GM12878 (cell line): ENCODE measurements around the gene TMEM263. TPM values are rescaled to one million over a fixed set of nuclear protein-coding genes. Genes with fewer than 3 reads are reported as not detected.

Experiments used
- ATAC-seq: fragments of 200-7000 bp; cut with Tn5 transposase; 3 replicates; pipeline ENCODE4 v1.9.1; 2020; ENCODE audit warnings: mild to moderate bottlenecking, moderate library complexity
- BruUV-seq: library from RNA; stranded (reverse); fragments of 400-500 nt; replicated peaks from 2 replicates; lab custom pipeline; 2021; lab: Mats Ljungman, UMichigan
- CTCF ChIA-PET: fragments of 300-600 bp; sonication (Branson Sonifier 250); formaldehyde crosslinking; extraction: SDS; loops from one replicate; lab custom pipeline; 2021; ENCODE audit warnings: inconsistent platforms; lab: Yijun Ruan, JAX
- POLR2A ChIA-PET: fragments of 350-600 bp; formaldehyde crosslinking; extraction: SDS; loops from one replicate; lab custom pipeline; 2021; ENCODE audit warnings: inconsistent platforms; lab: Charles Lee
- RAD21 ChIA-PET: fragments of 300-600 bp; sonication (Branson Sonifier 250); formaldehyde crosslinking; loops from one replicate; lab custom pipeline; 2023; ENCODE audit warnings: antibody characterized with exemption; ENCODE audit not compliant: unreplicated experiment; lab: Charles Lee
- SMC1A ChIA-PET: fragments of 300-600 bp; sonication (Branson Sonifier 250); formaldehyde crosslinking; loops from one replicate; lab custom pipeline; 2023; ENCODE audit not compliant: unreplicated experiment, uncharacterized antibody; lab: Charles Lee
- DNase-seq: peaks from one replicate; pipeline ENCODE4 v3.0.0-alpha.2; 2011; ENCODE audit warnings: low read depth, low spot score
- FAIRE-seq: peaks from 3 replicates; lab custom pipeline; 2011; peaks lifted over from hg19 to GRCh38; lab: Jason Lieb, UNC
- H2AFZ ChIP-seq: 2 replicates; pipeline ENCODE4 v1.6.0; 2011; ENCODE audit warnings: low read depth, low read length, control low read depth; ENCODE audit not compliant: control insufficient read depth
- H3K27ac ChIP-seq: 2 replicates; pipeline ENCODE4 v1.5.1; 2011; ENCODE audit warnings: control low read depth; ENCODE audit not compliant: control insufficient read depth, insufficient read depth
- H3K27me3 ChIP-seq, 2 experiments: replicated peaks in 1 of 2; 2 replicates each; pipeline versions ENCODE4 v1.6.0 to v1.6.1; 2011; ENCODE audit warnings: low read length in 1 of 2; ENCODE audit not compliant: control insufficient read depth in 2 of 2, insufficient read depth in 2 of 2
- H3K36me3 ChIP-seq, 2 experiments: 2 replicates each; pipeline ENCODE4 v1.5.1; 2011; ENCODE audit warnings: low read length in 1 of 2; ENCODE audit not compliant: control insufficient read depth in 2 of 2, insufficient read depth in 2 of 2
- H3K4me1 ChIP-seq: 2 replicates; pipeline ENCODE4 v1.6.1; 2011; ENCODE audit warnings: mild to moderate bottlenecking, low read length, moderate library complexity, mixed read lengths; ENCODE audit not compliant: control insufficient read depth, insufficient read depth
- H3K4me2 ChIP-seq: 2 replicates; pipeline ENCODE4 v1.6.0; 2011; ENCODE audit warnings: control low read depth; ENCODE audit not compliant: control insufficient read depth, insufficient read depth
- H3K4me3 ChIP-seq: fragments of 200-600 bp; sonication (generic); 2 replicates; pipeline ENCODE4 v1.5.1; 2016
- H3K79me2 ChIP-seq: 2 replicates; pipeline ENCODE4 v1.6.0; 2011; ENCODE audit warnings: low read length; ENCODE audit not compliant: control insufficient read depth, insufficient read depth
- H3K9ac ChIP-seq: 2 replicates; pipeline ENCODE4 v1.8.0; 2011; ENCODE audit warnings: low read length, control low read depth, mixed read lengths; ENCODE audit not compliant: control insufficient read depth, insufficient read depth
- H3K9me3 ChIP-seq: replicated peaks from 3 replicates; pipeline ENCODE4 v1.5.1; 2011; ENCODE audit warnings: mild to moderate bottlenecking, low read length; ENCODE audit not compliant: control insufficient read depth, insufficient read depth
- H4K20me1 ChIP-seq: 2 replicates; pipeline ENCODE4 v1.6.0; 2011; ENCODE audit not compliant: control insufficient read depth, insufficient read depth
- BCL3 ChIP-seq: IDR thresholded peaks from 2 replicates; pipeline ENCODE4 v1.6.1; 2011; ENCODE audit warnings: borderline replicate concordance, low read depth, mild to moderate bottlenecking, moderate library complexity, low read length; ENCODE audit not compliant: insufficient read depth, poor library complexity, severe bottlenecking
- CBX3 ChIP-seq: fragments of 200-600 bp; sonication (generic); IDR thresholded peaks from 2 replicates; pipeline ENCODE4 v1.6.1; 2016; ENCODE audit warnings: low read depth, borderline replicate concordance
- CEBPB ChIP-seq, 2 experiments: fragments of 150-350 bp in 1 of 2; IDR thresholded peaks; 2 replicates each; pipeline ENCODE4 v1.6.1; 2012 to 2014; ENCODE audit warnings: low read depth in 2 of 2, low read length in 2 of 2, borderline replicate concordance in 1 of 2, inconsistent platforms in 1 of 2
- EED ChIP-seq: sonication (generic); IDR thresholded peaks from 2 replicates; pipeline ENCODE4 v1.6.1; 2016; ENCODE audit warnings: antibody characterized with exemption, low read depth
- EP300 ChIP-seq, 2 experiments: fragments of 150-350 bp in 1 of 2; IDR thresholded peaks; 2 replicates each; pipeline ENCODE4 v1.6.1; 2011 to 2012; ENCODE audit warnings: low read depth in 2 of 2, low read length in 2 of 2, borderline replicate concordance in 1 of 2, improper control_type of control experiment in 1 of 2, inconsistent platforms in 1 of 2; ENCODE audit not compliant: control insufficient read depth in 1 of 2
- FOS ChIP-seq: IDR thresholded peaks from 3 replicates; pipeline ENCODE4 v1.6.1; 2011; ENCODE audit warnings: borderline replicate concordance; ENCODE audit not compliant: insufficient read length; ENCODE audit errors: extremely low read depth
- IKZF1 ChIP-seq: fragments of 450-650 bp; conservative IDR thresholded peaks from 2 replicates; pipeline ENCODE4 v1.6.1; 2017; ENCODE audit warnings: antibody characterized with exemption, mild to moderate bottlenecking
- MAX ChIP-seq: IDR thresholded peaks from 2 replicates; pipeline ENCODE4 v1.6.1; 2012; ENCODE audit warnings: low read depth, low read length, improper control_type of control experiment
- MXI1 ChIP-seq: fragments of 150-350 bp; IDR thresholded peaks from 2 replicates; pipeline ENCODE4 v1.6.1; 2011; ENCODE audit warnings: low read depth, mild to moderate bottlenecking, inconsistent platforms, low read length, improper control_type of control experiment
- NFYA ChIP-seq: IDR thresholded peaks from 2 replicates; pipeline ENCODE4 v1.6.1; 2011; ENCODE audit warnings: low read depth, mild to moderate bottlenecking, low read length, improper control_type of control experiment, borderline replicate concordance
- RBBP5 ChIP-seq: fragments of 200-600 bp; sonication (generic); conservative IDR thresholded peaks from 2 replicates; pipeline ENCODE4 v1.6.1; 2016
- RELA ChIP-seq: fragments of 450-650 bp; IDR thresholded peaks from 2 replicates; pipeline ENCODE4 v1.8.0; 2014; ENCODE audit warnings: borderline replicate concordance; ENCODE audit not compliant: partially characterized antibody
- SKIL ChIP-seq: fragments of 450-650 bp; IDR thresholded peaks from 2 replicates; pipeline ENCODE4 v1.6.1; 2017; ENCODE audit warnings: mild to moderate bottlenecking, low read depth, inconsistent platforms; ENCODE audit not compliant: poor library complexity, severe bottlenecking
- SREBF1 ChIP-seq: IDR thresholded peaks from 2 replicates; pipeline ENCODE4 v1.6.1; 2012; ENCODE audit warnings: mild to moderate bottlenecking, low read length
- SREBF2 ChIP-seq: IDR thresholded peaks from 2 replicates; pipeline ENCODE4 v1.6.1; 2012; ENCODE audit warnings: mild to moderate bottlenecking, low read length
- STAT3 ChIP-seq: IDR thresholded peaks from 2 replicates; pipeline ENCODE4 v1.6.1; 2011; ENCODE audit warnings: low read depth, low read length, improper control_type of control experiment
- TARDBP ChIP-seq: IDR thresholded peaks from 2 replicates; pipeline ENCODE4 v1.6.1; 2016; ENCODE audit warnings: borderline replicate concordance
- ZNF24 ChIP-seq: fragments of 450-650 bp; IDR thresholded peaks from 2 replicates; pipeline ENCODE4 v1.6.1; 2017; ENCODE audit warnings: antibody characterized with exemption, mild to moderate bottlenecking
- WGBS: methylation state at CpG from one replicate; pipeline ENCODE4 v1.1.6; 2016; ENCODE audit warnings: low lambda C conversion rate; ENCODE audit not compliant: insufficient replicate concordance, insufficient coverage; ENCODE audit errors: missing lambda C conversion rate; 5-methylcytosine and 5-hydroxymethylcytosine counted together
- in situ Hi-C: fragments of 300-500 bp; cut with MboI; formaldehyde crosslinking; loops from 9 replicates; pipeline ENCODE4 v1.14.3; 2018; ENCODE audit warnings: mixed read lengths
- intact Hi-C: fragments of 100-400 bp; cut with micrococcal nuclease; formaldehyde crosslinking; loops from one replicate; pipeline ENCODE4 v1.14.2; 2022; ENCODE audit not compliant: unreplicated experiment
- polyA plus RNA-seq, 11 experiments: library from polyadenylated mRNA; depleted of rRNA in 4 of 11; unstranded in 6 of 11; stranded (reverse) in 5 of 11; fragments of >200 nt; fragmentation: Nextera tagmentation in 4 of 11; fragmentation: Illumina TruSeq in 1 of 11; extraction: Ambion mirVana in 4 of 11; extraction: Trizol in 1 of 11; gene quantifications; 1 replicate in 1 of 11; 2 replicates in 10 of 11; pipeline versions ENCODE4 v1.2.1 to v1.2.3, GENCODE V29; 2011 to 2016; ENCODE audit warnings: inconsistent platforms in 2 of 11, missing spikeins in 2 of 11, low read depth in 1 of 11
- total RNA-seq, 4 experiments: library from RNA; depleted of rRNA in 3 of 4; stranded (reverse); fragments of >200 nt in 3 of 4; fragmentation: Illumina TruSeq in 1 of 4; extraction: Trizol in 1 of 4; gene quantifications; 2 replicates each; pipeline versions ENCODE4 v1.2.1 to v1.2.3, GENCODE V29; 2013 to 2021

The TMEM263 gene
- total and polyA plus RNA-seq, 10 of the 15 experiments (the other 5 are each of a cell fraction or from before 2014, with no cell fraction given), result 15.4 to 41.3 (median 27.6) TPM

- TF ChIP-seq SKIL, result no peak
- no peak for TF ChIP-seq TARDBP
- TF ChIP-seq FOS, result no peak
- no peak for TF ChIP-seq NFYA
- no peak for TF ChIP-seq IKZF1
- no peak for TF ChIP-seq CBX3
- TF ChIP-seq CEBPB (IDR thresholded peaks at IDR 0.05; ENCODE audit: borderline replicate concordance in 1 of 2, low read depth in 2 of 2, low read length in 2 of 2), result no peak
Measured at GRCh38 chr12:106908561-106908960, 47.1 kb upstream of the TMEM263 start (continued).

- Histone ChIP-seq H4K20me1 (no peaks in the 10 kb centered on the region), H3K27me3 (no peaks in the 10 kb centered on the region; a peak in 1 of 4 replicates), H3K4me1 (peaks cover 28% of the 10 kb centered on the region), H3K79me2 (no peaks in the 10 kb centered on the region), H3K4me2 (peak overlapping the region; percentile 79), H3K4me3 (0 out of 2 replicates have a peak overlapping the region, but pooled peaks have one; percentile 3), H3K9me3 (no peaks in the 10 kb centered on the region; the same call in 1 of the 3 replicates), H3K36me3 (no peaks in the 10 kb centered on the region), H3K27ac (peak overlapping the region; percentile 42; the same call in 1 of the 2 replicates), H2AFZ (no peak overlapping the region), H3K9ac (no peak overlapping the region)
- DNase-seq, result peak; percentile 84
- ChIA-PET SMC1A (interaction anchor here (0.7 to 2.4 kb wide), 6 partner anchors 9 to 194 kb away, joined by 3 to 14 read pairs (median 4); no protein-coding TSS in a partner anchor), POLR2A (interaction anchor here (0.7 to 1.5 kb wide), 2 partner anchors 155 to 553 kb away, joined by 3 read pairs; no protein-coding TSS in a partner anchor), RAD21 (interaction anchor here (1.0 to 1.6 kb wide), 4 partner anchors 17 to 81 kb away, joined by 3 to 5 read pairs (median 3); no protein-coding TSS in a partner anchor), CTCF (interaction anchor here (0.6 to 10.8 kb wide), 10 partner anchors 9 to 649 kb away, joined by 3 to 102 read pairs (median 3); no protein-coding TSS in a partner anchor)
- in situ Hi-C loops, result no loop called here
- intact Hi-C loops, result loop anchor here (2.0 to 10.0 kb wide), 2 partner anchors 77 to 685 kb away; partner anchors contain the start of gene MTERF2
- 86% methylated on average over 1 of the region's 1 CpG for WGBS
- FAIRE-seq, result peak; percentile 96
- ATAC-seq, result peak; percentile 81
- no TSS peak for BruUV-seq
- TF ChIP-seq RBBP5, result no peak
- TF ChIP-seq SREBF2, result no peak
- TF ChIP-seq STAT3, result peak; percentile 91; the same call in 1 of the 2 replicates
- TF ChIP-seq BCL3, result peak; percentile 11
- no peak for TF ChIP-seq RELA
- no peak for TF ChIP-seq MXI1
- TF ChIP-seq EP300 (IDR thresholded peaks at IDR 0.05; ENCODE audit: borderline replicate concordance in 1 of 2, control insufficient read depth in 1 of 2, low read depth in 2 of 2, low read length in 2 of 2), result peak; percentile 66 to 93
- 0 out of 2 replicates have a peak, but pooled peaks have one; percentile 36 for TF ChIP-seq SREBF1
- TF ChIP-seq MAX, result no peak
- TF ChIP-seq EED, result peak; percentile 55
- TF ChIP-seq ZNF24, result peak; percentile 81
Measured at GRCh38 chr12:106910202-106910601, 45.5 kb upstream of the TMEM263 start.
